Measurements from ENCODE around the gene TSPYL4.

DNA sequence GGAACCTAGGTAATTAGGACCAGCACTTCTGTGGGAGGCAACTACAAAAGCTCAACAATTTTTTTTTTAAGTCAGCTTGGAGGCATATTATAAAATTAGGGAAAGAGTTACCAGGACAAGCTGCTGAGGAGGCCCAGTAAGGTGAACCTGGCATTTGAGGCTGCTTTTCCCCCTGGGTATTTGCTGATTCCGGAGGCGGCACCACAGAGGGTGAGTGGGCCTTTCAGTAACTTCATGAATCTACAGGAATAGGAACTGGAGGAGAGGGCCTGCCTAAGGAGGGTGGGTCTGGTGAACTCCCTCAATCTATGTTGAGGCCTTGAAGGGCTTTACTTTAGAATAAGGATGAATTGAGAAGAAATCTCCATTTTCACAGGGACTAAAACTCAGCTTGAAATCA lies 14.6 kb downstream of the TSPYL4 start:
- TF ChIP-seq, protein P1, sequence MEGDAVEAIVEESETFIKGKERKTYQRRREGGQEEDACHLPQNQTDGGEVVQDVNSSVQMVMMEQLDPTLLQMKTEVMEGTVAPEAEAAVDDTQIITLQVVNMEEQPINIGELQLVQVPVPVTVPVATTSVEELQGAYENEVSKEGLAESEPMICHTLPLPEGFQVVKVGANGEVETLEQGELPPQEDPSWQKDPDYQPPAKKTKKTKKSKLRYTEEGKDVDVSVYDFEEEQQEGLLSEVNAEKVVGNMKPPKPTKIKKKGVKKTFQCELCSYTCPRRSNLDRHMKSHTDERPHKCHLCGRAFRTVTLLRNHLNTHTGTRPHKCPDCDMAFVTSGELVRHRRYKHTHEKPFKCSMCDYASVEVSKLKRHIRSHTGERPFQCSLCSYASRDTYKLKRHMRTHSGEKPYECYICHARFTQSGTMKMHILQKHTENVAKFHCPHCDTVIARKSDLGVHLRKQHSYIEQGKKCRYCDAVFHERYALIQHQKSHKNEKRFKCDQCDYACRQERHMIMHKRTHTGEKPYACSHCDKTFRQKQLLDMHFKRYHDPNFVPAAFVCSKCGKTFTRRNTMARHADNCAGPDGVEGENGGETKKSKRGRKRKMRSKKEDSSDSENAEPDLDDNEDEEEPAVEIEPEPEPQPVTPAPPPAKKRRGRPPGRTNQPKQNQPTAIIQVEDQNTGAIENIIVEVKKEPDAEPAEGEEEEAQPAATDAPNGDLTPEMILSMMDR (optimal IDR thresholded peaks at IDR 0.05 in 1 of 3, IDR thresholded peaks at IDR 0.05 in 1 of 3, conservative IDR thresholded peaks at IDR 0.05 in 1 of 3; ENCODE audit: extremely low read depth in 1 of 3, insufficient read depth in 2 of 3, low read length in 3 of 3): no peak
- TF ChIP-seq EZH2 (IDR thresholded peaks at IDR 0.05; ENCODE audit: low read length): no peak
